Left forelimb (tissue), 1 donor: ENCODE results near the gene PRDM16.
"Not testable (repeated sequence)": the region's sequence is repeated elsewhere in the genome, so short reads cannot be mapped to it uniquely, and the experiment has no call there.

Source experiments
- DNase-seq: peaks from one replicate; pipeline ENCODE4 v3.0.0-alpha.2; 2018; ENCODE audit warnings: low spot score

PRDM16 gene

DNA sequence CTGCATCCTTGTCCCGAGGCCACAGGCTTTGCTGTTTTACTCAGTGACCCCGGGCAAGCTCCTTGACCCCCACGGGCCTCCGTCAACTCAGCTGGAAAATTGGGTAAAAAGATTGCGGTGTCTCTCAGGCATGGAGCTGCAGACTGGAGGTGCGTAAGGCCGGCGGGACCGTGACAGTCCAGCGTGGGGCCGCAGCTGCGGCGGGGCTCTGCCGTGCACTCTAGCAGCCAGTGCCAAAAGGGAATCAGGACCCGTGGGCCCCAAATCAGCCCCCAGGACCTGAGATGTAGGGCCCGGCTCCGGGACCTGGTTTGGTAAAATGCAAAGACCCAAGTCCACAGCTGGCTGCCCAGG is 158.3 kb downstream of the PRDM16 start:
- no peak for DNase-seq

DNA sequence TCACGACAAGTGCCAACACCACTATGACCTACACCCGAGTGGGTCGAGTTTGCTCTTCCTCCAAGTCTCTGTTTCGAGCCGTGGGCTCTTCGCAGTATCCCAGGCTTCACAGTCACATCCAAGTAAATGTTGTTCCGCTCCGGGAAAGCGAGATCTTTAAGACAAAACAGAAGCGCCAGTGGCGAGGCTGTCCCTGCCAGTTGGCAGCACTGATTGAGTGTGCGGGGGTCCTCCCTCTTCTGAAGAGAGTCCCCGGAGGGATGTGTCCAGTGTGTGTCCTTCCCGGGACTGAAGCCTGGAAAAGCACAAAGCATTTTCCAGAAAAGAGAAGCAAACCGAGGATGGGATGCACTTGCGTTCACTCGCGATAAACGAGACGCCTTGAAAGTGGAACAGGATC is 158.9 kb downstream of the PRDM16 start:
- DNase-seq, result no peak

DNA sequence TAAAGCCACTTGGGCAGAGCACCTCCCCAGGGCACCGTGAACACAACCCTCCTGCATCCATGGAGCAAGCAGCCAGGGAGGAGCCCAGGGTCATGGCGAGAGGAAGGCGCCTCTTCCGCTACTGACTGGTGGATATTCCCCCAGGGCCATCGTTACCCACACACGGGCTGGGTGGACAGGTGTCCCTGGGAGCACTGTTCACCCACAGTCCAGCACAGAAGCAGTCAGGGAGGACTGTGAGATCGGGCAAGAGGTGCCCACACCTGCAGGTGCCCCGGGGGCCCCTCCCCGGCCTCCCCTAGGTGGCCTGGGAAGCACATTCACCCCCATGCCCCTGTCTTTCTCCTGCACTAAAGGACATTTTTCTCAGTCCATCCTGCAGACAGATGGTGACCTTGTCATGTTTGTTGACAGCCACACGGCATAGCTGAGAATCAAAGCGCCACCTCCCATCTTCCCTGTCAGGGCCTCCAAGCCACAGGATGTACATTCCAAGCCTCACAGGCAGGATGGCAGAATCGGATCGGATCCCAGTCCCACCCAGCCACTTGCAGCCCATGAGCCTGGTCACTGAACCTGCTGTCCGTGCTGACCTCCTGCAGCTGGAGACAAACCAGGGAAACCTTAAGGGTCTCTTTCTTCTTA is 160.2 kb downstream of the PRDM16 start:
- DNase-seq, result no peak

DNA sequence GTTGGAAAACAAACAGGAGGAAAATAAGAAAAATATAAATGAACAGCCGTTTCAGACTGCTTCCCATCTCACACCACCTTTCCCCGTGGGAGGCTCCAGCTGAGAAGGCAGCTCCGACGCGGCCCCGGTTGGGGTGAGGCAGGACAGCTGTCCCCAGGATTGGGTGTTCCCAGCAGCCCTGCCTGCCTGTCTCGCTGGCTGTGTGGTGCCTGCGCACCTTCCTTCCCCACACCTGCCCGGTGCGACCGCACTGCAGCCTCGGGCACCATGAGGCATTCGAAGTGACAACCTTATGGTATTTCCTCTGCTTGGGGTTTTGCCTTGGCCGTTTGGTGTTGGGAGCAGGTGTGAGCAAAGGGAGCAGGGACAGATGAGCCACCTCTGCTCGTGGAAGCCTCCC is 161.6 kb downstream of the PRDM16 start:
- DNase-seq, result no peak

DNA sequence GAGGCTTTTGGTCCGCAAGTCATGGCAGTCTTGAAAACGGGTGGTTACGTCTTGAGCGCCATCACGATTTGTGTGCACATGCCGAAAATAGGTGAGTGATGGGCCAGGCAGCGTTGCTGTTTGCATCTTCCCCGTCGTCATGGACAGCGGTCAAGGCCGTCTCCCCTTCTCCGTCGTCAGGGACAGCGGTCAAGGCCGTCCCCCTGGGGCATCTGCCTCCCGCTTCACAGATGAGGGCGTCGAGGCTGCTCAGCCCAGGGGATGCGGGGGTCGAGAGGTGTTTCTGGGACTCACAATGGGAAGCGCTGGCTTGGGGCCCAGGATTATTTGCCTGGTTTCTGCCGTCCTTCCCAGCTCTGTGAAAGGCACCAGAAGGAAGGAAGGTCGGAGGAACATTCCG is 162.2 kb downstream of the PRDM16 start:
- no peak for DNase-seq

DNA sequence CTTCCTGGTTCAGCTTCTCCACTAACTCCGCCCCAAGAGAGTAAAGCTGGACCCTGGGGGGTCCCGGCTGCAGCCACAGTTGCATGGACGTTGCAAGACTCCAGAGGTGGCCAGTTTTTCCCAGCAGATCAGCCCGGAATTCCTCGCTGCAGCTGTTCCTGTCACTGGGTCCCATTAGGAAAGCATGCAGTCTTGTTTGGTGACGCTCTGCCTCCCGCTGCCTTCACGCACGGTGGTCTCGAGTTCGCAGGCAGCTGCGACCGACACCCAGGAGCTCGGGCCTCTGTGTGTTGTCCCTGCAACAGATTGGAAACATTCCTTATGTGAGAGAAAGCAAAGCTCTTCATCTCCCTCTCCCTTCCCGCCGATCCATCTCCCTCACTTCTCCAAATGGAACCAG is 162.8 kb downstream of the PRDM16 start:
- no peak for DNase-seq

DNA sequence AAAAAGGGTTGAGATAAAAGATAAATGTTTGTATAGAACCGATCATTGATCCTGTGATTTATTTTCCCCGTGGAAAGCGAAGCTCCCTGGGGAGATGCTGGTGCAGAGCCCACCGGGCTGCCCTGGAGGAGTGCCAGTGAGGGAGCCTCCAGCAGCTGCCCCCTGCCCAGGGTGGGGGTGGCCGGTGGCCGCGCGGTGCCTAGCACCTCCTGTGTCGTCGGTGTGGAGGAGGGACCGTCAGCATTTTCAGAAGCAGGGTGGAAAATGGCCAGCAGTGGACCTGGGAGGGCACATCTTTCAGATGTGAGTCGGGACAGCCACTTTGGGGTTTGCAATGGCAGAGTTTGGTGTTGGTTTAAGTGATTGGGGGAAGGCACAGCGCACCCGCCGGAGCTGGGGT is 164.0 kb downstream of the PRDM16 start:
- no peak for DNase-seq

DNA sequence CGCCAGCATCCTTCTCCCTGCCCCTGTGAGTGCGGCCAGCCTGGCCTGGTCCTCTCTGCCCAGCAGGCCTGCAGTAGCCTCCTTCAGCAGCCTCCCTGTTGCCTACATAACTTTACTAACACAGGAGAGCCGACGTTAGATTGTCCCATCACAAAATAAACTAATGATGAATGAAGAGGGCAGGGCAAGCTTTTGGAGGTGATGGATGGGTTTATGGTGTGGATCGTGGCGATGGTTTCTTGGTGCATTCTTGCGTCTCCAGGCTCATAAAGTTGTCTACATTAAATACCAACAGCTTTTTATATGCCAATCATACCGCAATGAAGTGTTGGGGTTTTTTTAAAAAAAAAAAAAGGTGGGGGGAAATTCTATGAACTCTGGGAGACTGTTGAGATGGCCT is 164.5 kb downstream of the PRDM16 start:
- no peak for DNase-seq

DNA sequence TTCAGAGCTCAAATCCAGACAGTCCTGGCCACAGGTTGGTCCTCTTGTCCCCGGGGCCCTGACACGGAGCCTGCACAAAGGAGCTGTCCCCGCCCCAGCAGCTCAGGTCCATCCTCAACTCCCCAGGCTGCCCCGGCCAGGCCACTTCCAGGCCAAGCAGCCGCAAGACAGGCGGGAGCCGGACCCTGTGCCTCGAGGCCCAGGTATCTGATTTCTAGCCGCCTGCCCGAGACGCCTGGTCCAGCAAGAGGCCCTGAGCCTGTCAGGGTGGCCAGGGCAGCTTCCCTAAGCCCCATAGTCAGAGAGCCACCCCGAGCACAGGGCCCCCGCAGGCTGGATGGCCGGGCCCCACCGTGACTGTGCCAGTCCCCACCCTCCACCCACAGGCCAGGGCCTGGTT is 165.3 kb downstream of the PRDM16 start:
- DNase-seq, result no peak

DNA sequence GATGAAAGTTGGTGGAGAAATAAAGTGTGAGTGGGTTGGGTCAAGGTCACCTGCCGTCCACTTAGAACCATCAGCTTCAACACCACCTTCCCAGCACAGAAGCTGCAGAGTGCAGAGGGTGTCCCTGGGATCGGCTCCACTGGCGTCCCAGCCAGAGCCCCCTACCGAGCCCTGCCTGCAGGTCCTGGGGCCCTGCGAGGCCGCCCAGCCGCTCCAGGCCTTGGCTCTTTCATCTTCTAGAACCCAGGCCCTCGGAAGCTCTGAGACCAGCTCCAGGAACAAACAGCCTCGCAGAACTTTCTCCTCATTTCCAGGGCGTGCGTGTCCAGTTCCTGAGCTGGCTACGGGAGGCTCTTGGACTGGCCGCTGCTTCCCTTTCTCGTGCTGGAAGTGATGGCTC is 166.0 kb downstream of the PRDM16 start:
- DNase-seq, result no peak

DNA sequence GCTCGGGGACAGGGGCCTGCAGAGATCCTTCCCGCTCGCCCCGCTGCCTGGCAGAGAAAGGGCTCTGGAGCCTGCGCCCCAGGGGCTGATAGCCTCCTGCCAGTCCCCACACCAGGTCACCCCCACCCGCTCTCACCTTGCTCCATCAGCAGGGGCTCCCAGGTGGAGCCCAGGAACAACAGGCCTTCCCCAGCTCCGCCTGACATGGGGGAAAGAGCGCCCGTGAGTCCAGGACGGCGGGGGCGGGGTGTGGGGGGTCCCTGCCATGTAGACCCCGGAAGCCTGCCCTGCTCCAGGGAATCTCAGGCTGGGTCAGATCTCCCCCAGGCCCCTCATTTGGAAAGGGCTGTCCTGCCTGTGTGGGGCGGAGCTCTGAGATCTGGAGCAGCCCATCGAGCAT is 166.5 kb downstream of the PRDM16 start:
- DNase-seq, result no peak

DNA sequence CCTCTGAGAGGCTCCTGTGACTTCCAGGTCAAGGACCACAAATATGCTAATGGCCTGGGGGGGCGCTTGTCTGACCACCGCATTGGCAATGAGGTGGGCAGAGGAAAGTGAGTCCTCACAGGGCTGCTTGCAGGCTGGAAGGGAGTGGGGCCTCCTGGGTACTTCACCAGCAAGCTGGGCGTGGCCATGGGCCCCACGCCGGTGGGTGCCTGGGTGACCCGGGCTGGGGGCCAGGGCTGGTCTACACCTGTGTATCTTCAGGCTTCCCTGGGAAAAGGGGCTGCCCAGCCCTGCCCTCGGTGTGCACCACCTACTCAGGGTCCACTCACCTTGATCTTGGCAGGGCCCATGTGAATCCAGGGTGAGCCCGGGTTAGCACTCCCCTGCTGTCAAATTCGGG is 167.4 kb downstream of the PRDM16 start:
- no peak for DNase-seq

DNA sequence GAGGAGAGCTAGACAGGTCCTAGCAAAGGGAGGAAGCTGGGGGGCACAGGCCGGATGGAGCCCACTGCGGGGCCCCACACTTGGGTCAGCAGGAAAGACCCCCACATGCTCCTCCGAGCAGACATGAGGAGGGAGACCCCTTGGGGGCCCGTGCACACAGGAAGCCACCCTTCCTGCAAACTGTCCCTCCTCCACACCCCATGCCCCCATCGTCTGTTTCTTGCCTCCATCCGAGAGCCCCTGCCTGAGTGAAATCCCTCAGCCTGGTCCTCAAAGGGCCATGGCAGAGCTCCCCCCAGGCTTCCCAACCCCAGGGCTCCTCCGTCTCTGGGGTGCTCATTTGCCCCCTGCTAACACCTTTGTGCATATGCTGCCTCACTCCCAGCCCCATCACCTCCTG is 168.0 kb downstream of the PRDM16 start:
- no peak for DNase-seq

DNA sequence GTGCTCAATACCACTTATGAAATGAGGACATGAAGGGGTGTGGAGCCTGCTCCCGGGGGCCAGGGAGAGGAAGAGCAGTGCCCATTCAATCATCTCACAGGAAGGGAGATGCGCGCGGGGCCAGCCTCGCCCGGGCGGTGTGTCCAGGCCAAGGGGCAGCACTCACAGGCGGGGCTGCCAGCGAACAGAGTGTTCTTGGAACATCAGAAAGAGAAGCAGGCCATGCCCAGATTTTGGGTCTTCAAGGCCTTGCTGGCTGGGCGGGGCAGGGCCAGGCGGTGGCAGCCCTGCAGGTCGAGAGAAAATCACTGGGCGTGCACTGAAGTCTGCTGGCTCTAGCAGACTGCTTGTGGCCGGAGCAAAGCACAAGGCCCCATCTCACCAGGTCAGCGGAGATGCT is 168.6 kb downstream of the PRDM16 start:
- no peak for DNase-seq

DNA sequence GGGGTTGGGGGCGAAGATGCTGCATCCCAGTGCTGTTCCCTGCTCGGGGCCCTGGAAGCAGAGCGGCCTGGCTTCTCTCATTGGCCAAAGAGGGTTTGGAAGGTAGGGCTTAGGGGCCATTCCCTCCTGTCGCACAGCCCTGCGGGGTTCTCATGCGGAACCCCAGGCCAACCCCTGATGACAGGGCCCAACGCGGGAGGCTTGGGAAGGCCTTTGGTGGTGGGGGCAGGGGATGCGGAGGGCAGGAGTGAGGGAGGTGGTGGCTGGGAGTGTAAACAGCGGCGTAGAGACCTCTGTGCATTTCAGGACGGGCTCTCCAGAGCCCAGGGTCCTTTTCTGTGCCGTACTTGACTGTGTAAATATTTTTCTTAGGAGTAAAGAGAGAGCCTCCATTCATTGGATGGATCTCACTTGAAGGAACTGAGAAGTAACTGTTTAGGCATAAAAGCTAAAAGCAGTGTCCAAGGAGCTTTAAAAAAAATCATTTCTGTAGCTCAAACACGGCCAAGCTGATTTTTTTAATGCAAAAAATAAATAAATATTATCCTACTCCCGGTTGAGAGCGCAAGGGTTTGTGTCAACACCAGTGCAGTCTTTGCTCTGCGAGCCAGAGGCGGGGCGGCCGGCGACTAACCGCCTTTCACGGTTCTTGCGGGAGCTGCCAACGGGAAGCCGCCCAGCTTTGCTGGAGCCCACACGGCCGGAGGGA is 169.1 kb downstream of the PRDM16 start:
- no peak for DNase-seq

DNA sequence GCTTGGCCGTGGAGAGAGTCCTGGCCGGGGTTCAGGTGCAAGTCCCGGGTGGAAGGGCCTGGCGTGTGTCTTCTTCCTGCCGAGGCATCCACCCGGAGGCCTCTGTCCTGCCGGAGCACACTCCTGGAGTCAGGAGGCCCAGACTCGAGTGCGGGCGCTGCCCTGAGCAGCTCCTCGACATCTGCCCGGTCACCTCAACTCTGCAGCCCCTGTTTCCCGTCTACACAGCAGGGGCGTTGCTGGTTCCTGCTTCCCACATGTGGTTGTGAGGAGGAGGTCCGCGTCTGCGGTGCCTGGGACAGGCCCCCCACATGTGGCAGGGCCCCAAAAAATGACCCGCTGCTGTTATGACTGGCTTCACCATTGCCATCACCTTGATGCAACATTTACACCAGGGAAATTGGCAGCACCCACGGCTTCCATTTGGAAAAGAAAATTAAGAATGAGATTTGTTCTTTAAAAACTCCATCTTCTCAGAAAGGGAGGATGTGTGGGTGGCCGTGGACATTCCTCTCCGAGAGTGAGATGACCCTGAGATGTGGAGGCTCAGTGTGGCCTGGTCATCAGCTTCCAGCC is 169.8 kb downstream of the PRDM16 start:
- no peak for DNase-seq

DNA sequence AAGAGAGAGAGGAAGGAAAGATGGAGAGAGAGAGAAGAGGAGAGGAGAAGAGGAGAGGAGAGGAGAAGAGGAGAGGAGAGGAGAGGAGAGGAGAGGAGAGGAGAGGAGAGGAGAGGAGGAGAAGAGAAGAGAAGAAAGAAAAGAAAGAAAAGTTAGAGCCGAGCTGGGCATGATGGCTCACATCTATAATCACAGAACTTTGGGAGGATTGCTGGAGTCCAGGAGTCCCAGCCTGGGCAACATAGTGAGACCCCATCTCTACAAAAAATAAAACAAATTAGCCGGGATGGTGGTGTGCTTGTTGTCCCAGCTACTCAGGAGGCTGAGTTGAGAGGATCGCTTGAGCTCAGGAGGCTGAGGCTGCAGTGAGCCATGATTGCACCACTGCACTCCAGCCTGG is 171.0 kb downstream of the PRDM16 start:
- DNase-seq, result not testable (repeated sequence)

DNA sequence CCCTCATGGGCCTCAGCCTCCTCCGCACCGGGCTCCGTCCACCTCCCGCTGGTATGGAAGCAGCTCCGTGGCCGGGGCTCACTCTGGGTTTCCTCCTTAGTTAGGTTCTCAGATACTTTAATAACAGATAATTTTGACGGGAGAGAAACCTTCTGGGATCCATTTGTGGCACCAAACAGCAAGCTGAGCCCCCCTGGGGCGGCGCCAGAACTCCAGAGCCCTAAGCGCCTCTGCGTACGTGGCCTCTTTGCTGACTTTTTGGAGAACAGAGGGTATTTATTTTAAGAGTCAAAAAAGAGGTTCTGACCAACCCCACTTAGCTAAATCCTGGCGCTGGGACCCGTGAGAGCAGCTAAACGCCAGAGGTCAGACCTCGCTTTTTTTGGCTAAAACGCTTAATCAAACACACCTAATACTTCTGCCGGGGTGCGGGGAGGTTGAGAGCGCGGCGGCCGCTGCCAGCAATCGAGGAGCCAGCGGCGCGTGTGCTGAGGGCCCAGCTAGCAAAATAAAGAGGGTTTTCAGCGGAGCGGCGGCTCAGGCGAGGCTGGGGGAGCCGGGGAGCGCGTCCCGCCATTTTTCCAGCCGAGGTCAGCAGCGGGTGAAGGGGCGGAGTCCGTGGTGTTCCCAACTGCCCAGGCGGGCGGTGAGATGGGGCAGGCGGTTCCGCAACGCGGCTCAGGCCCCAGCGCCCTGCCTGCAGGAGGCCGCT is 171.7 kb downstream of the PRDM16 start:
- no peak for DNase-seq

DNA sequence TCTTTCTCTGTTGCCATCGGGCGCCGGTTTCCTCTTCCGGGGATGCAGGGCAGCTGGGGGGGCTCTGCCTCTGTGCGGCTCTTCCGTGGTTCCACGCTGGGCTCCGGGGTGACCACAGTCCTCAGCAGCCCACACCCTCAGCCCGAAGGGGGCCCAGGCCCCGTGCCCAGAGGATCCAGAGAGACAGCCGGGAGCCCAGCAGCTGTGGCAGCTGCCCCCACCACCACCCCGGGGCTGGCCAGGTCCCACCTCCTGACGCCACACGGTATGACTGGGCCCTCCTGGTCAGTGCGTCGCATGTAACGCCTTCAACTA is 172.2 kb downstream of the PRDM16 start:
- DNase-seq, result no peak

DNA sequence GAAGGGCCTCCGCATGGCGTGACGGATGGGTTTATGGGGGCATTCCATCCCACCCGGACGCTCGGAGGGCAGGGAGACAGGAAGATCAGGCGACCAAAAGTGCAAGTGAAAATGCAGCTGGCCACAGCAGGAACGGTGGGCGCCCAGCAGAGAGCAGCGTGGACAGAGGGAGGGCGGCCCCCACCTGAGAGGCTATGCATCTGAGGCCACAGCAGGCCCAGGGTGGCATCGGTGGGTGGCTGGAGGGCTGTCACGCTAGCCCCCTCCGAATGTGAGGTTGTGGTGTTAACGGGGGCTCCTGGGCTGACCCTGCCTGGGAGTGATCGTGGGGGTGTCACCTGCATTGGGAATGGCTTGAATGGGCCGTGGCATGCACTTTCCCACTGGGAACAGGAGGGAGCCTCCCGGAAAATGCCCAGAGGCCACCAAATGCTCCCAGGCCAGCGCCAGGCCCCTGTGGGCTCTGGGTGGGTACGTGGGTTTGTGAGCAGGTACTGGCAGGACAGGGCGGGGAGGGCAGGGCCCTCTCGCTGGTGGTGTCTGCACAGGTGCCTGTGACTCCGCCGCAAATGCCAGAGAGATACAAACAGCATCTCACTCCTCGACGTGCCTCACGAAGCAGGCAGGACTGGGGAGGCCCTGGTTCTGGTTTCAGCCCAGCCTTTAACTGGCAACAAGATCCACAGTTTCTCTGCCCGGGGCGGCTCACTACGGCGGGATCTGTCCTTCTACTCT is 172.8 kb downstream of the PRDM16 start:
- no peak for DNase-seq

DNA sequence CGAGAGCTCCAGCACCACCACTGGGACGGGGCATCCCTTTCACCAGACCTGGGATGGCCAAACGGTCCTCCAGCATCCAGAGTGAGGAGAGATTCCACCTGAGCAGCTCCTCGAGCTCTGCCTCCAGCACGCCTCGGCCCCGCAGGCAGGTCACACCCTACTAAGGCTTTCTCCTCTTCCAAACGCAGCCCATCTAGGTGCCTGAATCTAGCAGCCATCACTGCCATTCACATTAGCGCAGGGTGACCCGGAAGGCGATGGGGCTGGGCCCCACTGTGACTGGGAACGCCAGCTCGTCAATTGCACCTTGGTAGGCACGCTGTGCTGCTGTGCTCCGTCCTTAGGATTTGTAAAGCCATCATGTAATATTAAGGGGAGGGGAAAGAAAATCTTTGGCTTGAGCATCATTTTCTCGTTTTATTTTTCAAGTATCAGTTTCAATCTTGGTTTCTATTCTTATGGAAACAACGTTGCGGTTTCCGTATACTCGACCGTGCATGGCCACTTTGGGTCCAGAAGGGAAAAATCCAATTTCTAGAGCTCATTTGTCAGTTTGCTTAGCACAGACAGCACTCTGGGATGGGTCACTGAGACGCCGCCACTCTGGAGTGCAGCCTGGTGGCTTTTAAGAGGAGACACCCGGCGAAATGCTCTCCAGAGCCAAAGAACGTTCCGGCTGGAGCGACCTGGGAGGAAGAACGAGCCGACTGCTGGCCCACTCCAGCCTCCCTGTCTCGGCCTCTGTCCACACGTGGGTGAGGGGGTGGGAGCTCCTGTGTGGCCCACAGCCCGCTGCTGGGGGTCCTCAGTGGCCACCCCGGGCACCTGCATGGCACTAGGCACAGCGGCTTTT is 173.6 kb downstream of the PRDM16 start:
- no peak for DNase-seq

DNA sequence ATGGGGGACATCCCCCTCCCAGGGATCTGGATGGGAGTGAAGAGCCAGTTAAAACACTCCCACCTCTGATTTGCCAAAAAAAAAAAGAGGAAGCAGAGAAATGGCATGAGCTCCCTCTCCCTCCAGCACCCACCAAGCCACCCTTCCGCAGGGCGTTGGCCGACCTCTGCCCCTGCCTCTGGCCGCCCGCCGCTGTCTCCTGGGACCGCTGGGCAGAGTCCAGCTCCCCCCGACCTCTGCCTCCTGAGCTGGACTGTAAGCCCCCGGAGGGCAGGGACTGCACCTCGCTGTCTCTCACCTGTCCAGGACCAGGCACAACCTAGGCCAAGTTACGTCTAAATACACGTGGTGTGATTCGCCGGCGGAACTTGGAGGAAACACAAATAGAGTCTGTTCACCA is 174.3 kb downstream of the PRDM16 start:
- DNase-seq, result no peak
